ENCODE measurements around the gene GNPTG.

DNA sequence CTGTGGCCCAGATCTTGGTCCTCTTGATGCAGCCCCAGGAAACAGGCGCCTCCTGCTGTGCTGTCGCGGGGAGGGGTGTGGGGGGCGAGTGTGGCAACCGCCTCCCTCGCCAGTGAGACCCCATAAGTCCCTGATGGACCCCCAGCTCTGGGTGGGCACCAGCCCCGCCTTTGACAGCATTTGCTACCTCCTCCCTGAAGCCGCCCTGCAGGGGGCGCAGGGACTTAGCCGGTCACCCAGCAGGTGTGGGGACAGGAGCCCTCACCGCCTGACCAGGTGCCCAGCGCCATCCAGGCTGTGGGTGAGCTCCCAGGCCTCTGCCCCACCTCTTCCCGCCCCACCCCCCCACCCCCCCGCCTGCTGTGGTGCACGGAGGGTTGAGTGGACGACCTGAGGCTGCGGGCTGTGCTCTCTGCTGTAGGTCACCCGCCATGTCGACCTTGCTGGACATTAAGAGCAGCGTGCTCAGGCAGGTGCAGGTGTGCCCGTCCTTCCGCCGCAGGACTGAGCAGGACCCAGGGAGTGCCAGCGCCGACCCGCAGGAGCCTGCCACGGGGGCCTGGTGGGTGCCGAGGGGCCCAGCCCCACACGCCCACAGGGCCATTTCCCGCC, 13.5 kb upstream of the GNPTG start:
- TF ChIP-seq, protein P1, sequence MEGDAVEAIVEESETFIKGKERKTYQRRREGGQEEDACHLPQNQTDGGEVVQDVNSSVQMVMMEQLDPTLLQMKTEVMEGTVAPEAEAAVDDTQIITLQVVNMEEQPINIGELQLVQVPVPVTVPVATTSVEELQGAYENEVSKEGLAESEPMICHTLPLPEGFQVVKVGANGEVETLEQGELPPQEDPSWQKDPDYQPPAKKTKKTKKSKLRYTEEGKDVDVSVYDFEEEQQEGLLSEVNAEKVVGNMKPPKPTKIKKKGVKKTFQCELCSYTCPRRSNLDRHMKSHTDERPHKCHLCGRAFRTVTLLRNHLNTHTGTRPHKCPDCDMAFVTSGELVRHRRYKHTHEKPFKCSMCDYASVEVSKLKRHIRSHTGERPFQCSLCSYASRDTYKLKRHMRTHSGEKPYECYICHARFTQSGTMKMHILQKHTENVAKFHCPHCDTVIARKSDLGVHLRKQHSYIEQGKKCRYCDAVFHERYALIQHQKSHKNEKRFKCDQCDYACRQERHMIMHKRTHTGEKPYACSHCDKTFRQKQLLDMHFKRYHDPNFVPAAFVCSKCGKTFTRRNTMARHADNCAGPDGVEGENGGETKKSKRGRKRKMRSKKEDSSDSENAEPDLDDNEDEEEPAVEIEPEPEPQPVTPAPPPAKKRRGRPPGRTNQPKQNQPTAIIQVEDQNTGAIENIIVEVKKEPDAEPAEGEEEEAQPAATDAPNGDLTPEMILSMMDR (IDR thresholded peaks at IDR 0.05; ENCODE audit: low read depth, low read length): peak; percentile 53
- TF ChIP-seq EZH2phosphoT487 (IDR thresholded peaks at IDR 0.05; ENCODE audit: low read depth): no peak

All from OCI-LY3 (cell line).